HepG2 (cell line): ENCODE measurements around the gene COL18A1. TPM values are rescaled to one million over a fixed set of nuclear protein-coding genes. Genes with fewer than 3 reads are reported as not detected.

Source experiments
- ATAC-seq: fragments of 200-7000 bp; cut with Tn5 transposase; 3 replicates; pipeline ENCODE4 v1.9.1; 2020; ENCODE audit warnings: mild to moderate bottlenecking, moderate library complexity
- BruUV-seq: library from RNA; stranded (reverse); fragments of 400-500 nt; replicated peaks from 2 replicates; lab custom pipeline; 2021; lab: Mats Ljungman, UMichigan
- CTCF ChIA-PET: fragments of 300-600 bp; formaldehyde crosslinking; extraction: SDS; loops from one replicate; lab custom pipeline; 2021; ENCODE audit warnings: low total read pairs, inconsistent platforms, low intra/inter-chr PET ratio; lab: Yijun Ruan, JAX
- POLR2A ChIA-PET: fragments of 350-600 bp; sonication (Branson Sonifier 250); formaldehyde crosslinking; loops from one replicate; lab custom pipeline; 2020; ENCODE audit warnings: antibody characterized with exemption, inconsistent platforms; lab: Yijun Ruan, JAX
- DNase-seq: peaks from one replicate; pipeline ENCODE4 v3.0.0-alpha.2; 2015; ENCODE audit warnings: low spot score
- FAIRE-seq: peaks from 3 replicates; lab custom pipeline; 2011; peaks lifted over from hg19 to GRCh38; lab: Jason Lieb, UNC
- H2AFZ ChIP-seq: one replicate; pipeline ENCODE4 v1.6.1; 2011; ENCODE audit warnings: low read length, inconsistent platforms
- H3K27ac ChIP-seq: fragments of 300-600 bp; 3 replicates; pipeline ENCODE4 v1.8.0; 2011; ENCODE audit warnings: mixed run types, mild to moderate bottlenecking, mixed read lengths, low read length, inconsistent platforms; ENCODE audit not compliant: insufficient read depth; ENCODE audit errors: extremely low read length
- H3K27me3 ChIP-seq, 2 experiments: fragments of 200-600 bp in 1 of 2; 2 replicates in 1 of 2; 3 replicates in 1 of 2; pipeline versions ENCODE4 v1.6.0 to v1.8.0; 2011; ENCODE audit warnings: low read length in 2 of 2, mild to moderate bottlenecking in 2 of 2, moderate library complexity in 2 of 2, inconsistent platforms in 1 of 2; ENCODE audit not compliant: insufficient read depth in 2 of 2, control insufficient read depth in 1 of 2
- H3K36me3 ChIP-seq, 2 experiments: fragments of 200-600 bp in 1 of 2; replicated peaks in 1 of 2; 2 replicates in 1 of 2; 3 replicates in 1 of 2; pipeline versions ENCODE4 v1.5.1 to v1.8.0; 2011; ENCODE audit warnings: low read length in 2 of 2, inconsistent platforms in 1 of 2; ENCODE audit not compliant: insufficient read depth in 2 of 2, control insufficient read depth in 1 of 2
- H3K4me1 ChIP-seq: 2 replicates; pipeline ENCODE4 v1.5.1; 2012; ENCODE audit warnings: low read length, inconsistent platforms; ENCODE audit not compliant: insufficient read depth
- H3K4me2 ChIP-seq: 2 replicates; pipeline ENCODE4 v1.6.0; 2011; ENCODE audit warnings: low read depth, low read length, inconsistent platforms
- H3K4me3 ChIP-seq, 3 experiments: fragments of 200-600 bp in 1 of 3; sonication (generic), shearing (Covaris generic) in 1 of 3; replicated peaks in 1 of 3; 2 replicates each; pipeline ENCODE4 v1.5.1; 2011 to 2016; ENCODE audit warnings: low read length in 3 of 3, inconsistent platforms in 2 of 3, low read depth in 2 of 3, mild to moderate bottlenecking in 2 of 3, control low read depth in 1 of 3, mixed read lengths in 1 of 3; ENCODE audit not compliant: insufficient read depth in 1 of 3
- H3K79me2 ChIP-seq: one replicate; pipeline ENCODE4 v1.6.1; 2011; ENCODE audit warnings: low read length, inconsistent platforms; ENCODE audit not compliant: insufficient read depth
- H3K9ac ChIP-seq: 2 replicates; pipeline ENCODE4 v1.6.0; 2011; ENCODE audit warnings: mild to moderate bottlenecking, low read depth, low read length, inconsistent platforms; ENCODE audit not compliant: insufficient read depth
- H3K9me3 ChIP-seq: 2 replicates; pipeline ENCODE4 v1.5.1; 2012; ENCODE audit warnings: mild to moderate bottlenecking, low read length
- H4K20me1 ChIP-seq: 2 replicates; pipeline ENCODE4 v1.6.0; 2011; ENCODE audit warnings: inconsistent platforms, mild to moderate bottlenecking, low read length, moderate library complexity; ENCODE audit not compliant: insufficient read depth
- ARID4A ChIP-seq: sonication (generic); formaldehyde crosslinking; IDR thresholded peaks from 2 replicates; pipeline ENCODE4 v1.5.0; 2020; ENCODE audit warnings: mild to moderate bottlenecking, missing genetic modification reagents, borderline replicate concordance
- GABPB1 ChIP-seq: IDR thresholded peaks from 2 replicates; pipeline ENCODE4 v1.6.1; 2016; ENCODE audit warnings: mild to moderate bottlenecking, missing genetic modification reagents, moderate library complexity, missing compliant biosample characterization
- RFXANK ChIP-seq: IDR thresholded peaks from 2 replicates; pipeline ENCODE4 v1.6.1; 2016
- ZNF598 ChIP-seq: sonication (generic); formaldehyde crosslinking; IDR thresholded peaks from 2 replicates; pipeline ENCODE4 v1.5.1; 2020; ENCODE audit warnings: mild to moderate bottlenecking, missing genetic modification reagents, borderline replicate concordance
- WGBS: methylation state at CpG from one replicate; pipeline ENCODE4 v1.1.6; 2017; ENCODE audit warnings: low lambda C conversion rate; 5-methylcytosine and 5-hydroxymethylcytosine counted together
- in situ Hi-C: cut with HindIII; loops from 2 replicates; pipeline ENCODE4 v1.10.0; 2017; ENCODE audit warnings: low pct_unique_long_range_greater_than_20kb; ENCODE audit not compliant: extremely low pct_ligation_motif_present
- intact Hi-C: fragments of 100-400 bp; cut with micrococcal nuclease; formaldehyde crosslinking; loops from one replicate; pipeline ENCODE4 v1.10.0; 2022; ENCODE audit not compliant: unreplicated experiment
- polyA plus RNA-seq, 8 experiments: library from polyadenylated mRNA; depleted of rRNA in 3 of 8; stranded (reverse) in 7 of 8; unstranded in 1 of 8; fragments of >200 nt; fragmentation: Illumina TruSeq in 4 of 8; extraction: Trizol in 4 of 8; gene quantifications; 2 replicates each; pipeline versions ENCODE4 v1.2.1 to v1.2.3, GENCODE V29; 2011 to 2016; ENCODE audit warnings: low read depth in 4 of 8, missing spikeins in 1 of 8, mixed read lengths in 1 of 8; ENCODE audit not compliant: insufficient read depth in 1 of 8
- total RNA-seq, 5 experiments: library from RNA; depleted of rRNA; stranded (reverse); fragments of >200 nt; fragmentation: Illumina TruSeq; extraction: Trizol; gene quantifications; 2 replicates each; pipeline ENCODE4 v1.2.3, GENCODE V29; 2016; ENCODE audit warnings: low read depth in 1 of 5

Gene COL18A1
- total and polyA plus RNA-seq, 2 of the 13 experiments (the other 11 are each of a cell fraction or from before 2014, with no cell fraction given): 79.0 to 102 TPM

- in situ Hi-C loops: no loop called here
Measured at GRCh38 chr21:45543710-45544448, 138.9 kb downstream of the COL18A1 start.

More at GRCh38 chr21:45543710-45544448, 138.9 kb downstream of the COL18A1 start:
- peaks cover 3 to 35% of the 10 kb centered on the region in 2 experiments; a peak in 4 of 5 replicates for H3K27me3 ChIP-seq
- H2AFZ ChIP-seq: no peak overlapping the region
- TF ChIP-seq ARID4A (CRISPR knock-in tag): 0 out of 2 replicates have a peak, but pooled peaks have one; percentile 16
- TF ChIP-seq ZNF598 (CRISPR knock-in tag): 0 out of 2 replicates have a peak, but pooled peaks have one; percentile 3
- no peak for TF ChIP-seq RFXANK (CRISPR knock-in tag)
- 0 out of 2 replicates have a peak, but pooled peaks have one; percentile 16 for TF ChIP-seq GABPB1 (CRISPR knock-in tag)
- TF ChIP-seq, all 625 proteins: peak for 3
- Histone ChIP-seq H3K4me2 (peak overlapping the region; percentile 68), H3K9ac (peak overlapping the region; percentile 15; the same call in 1 of the 2 replicates), H3K4me3 (peak overlapping the region in 1 of 3 experiments; percentile 80; a peak in 3 of 6 replicates), H4K20me1 (no peaks in the 10 kb centered on the region), H3K79me2 (peaks cover 29% of the 10 kb centered on the region), H3K4me1 (peaks cover 64% of the 10 kb centered on the region), H3K9me3 (no peaks in the 10 kb centered on the region), H3K36me3 (no peaks in the 10 kb centered on the region), H3K27ac (no peak overlapping the region)
- no TSS peak for BruUV-seq
- no peak; the same call in 2 of the 3 replicates for ATAC-seq
- intact Hi-C loops: no loop called here
- WGBS: 47% methylated on average over 3 of the region's 23 CpGs
- CTCF ChIA-PET: no interaction called here
- no peak for FAIRE-seq
- DNase-seq: no peak
- POLR2A ChIA-PET: interaction anchor here (1.1 to 2.4 kb wide), 3 partner anchors 12 to 64 kb away, joined by 3 to 15 read pairs (median 5); no protein-coding TSS in a partner anchor
